ENCODE data around the gene STXBP5.
"Not testable (repeated sequence)": the region's sequence is repeated elsewhere in the genome, so short reads cannot be mapped to it uniquely, and the experiment has no call there.

DNA sequence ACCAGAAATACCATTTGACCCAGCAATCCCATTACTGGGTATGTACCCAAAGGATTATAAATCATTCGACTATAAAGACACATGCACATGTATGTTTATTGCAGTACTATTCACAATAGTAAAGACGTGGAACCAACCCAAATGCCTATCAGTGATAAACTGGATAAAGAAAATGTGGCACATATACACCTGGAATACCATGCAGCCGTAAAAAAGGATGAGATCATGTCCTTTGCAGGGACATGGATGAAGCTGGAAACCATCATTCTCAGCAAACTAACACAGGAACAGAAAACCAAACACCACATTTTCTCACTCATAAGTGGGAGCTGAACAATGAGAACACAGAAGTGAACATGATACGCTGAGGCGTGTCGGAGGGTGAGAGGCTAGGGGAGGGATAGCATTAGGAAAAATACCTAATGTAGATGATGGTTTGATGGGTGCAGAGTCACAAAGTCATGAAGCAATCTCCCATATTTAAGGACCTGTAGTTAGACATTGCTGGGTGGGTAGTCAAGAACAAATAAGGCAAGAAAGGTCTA lies 50.8 kb downstream of the STXBP5 start:
- not testable (repeated sequence) for TF ChIP-seq POLR2A (IDR thresholded peaks at IDR 0.05; ENCODE audit: low read depth, low read length); POLR2AphosphoS5 (IDR thresholded peaks at IDR 0.05; ENCODE audit: low read depth, low read length); TAF1 (IDR thresholded peaks at IDR 0.05; ENCODE audit: borderline replicate concordance, low read depth, low read length)

All from GM12892 (cell line).